Nephron progenitor cell (in vitro differentiated cells): Measurements from ENCODE around the gene GAB3.

ENCODE experiments used
- DNase-seq: peaks from one replicate; pipeline ENCODE4 v3.0.0; 2021
- H3K27ac Mint-ChIP-seq: 2 replicates; pipeline ENCODE4 v1.8.0; 2021; ENCODE audit warnings: mild to moderate bottlenecking, moderate library complexity, mixed read lengths
- H3K27me3 Mint-ChIP-seq: 2 replicates; pipeline ENCODE4 v1.8.0; 2021; ENCODE audit warnings: mild to moderate bottlenecking, low read depth, mixed read lengths; ENCODE audit not compliant: poor library complexity
- H3K36me3 Mint-ChIP-seq: 2 replicates; pipeline ENCODE4 v1.8.0; 2021; ENCODE audit warnings: low read depth, mixed read lengths
- H3K4me1 Mint-ChIP-seq: 2 replicates; pipeline ENCODE4 v1.8.0; 2021; ENCODE audit warnings: mixed read lengths
- H3K4me3 Mint-ChIP-seq: 2 replicates; pipeline ENCODE4 v1.8.0; 2021; ENCODE audit warnings: mild to moderate bottlenecking, moderate library complexity, mixed read lengths
- H3K9me3 Mint-ChIP-seq: 2 replicates; pipeline ENCODE4 v1.8.0; 2021; ENCODE audit warnings: mild to moderate bottlenecking, moderate library complexity, mixed read lengths
- TF ChIP-seq, protein P1 (sequence below): fragments of 200-600 bp; sonication (generic); IDR thresholded peaks from 2 replicates; pipeline ENCODE4 v1.5.0; 2021; ENCODE audit warnings: antibody characterized with exemption

The GAB3 gene, protein sequence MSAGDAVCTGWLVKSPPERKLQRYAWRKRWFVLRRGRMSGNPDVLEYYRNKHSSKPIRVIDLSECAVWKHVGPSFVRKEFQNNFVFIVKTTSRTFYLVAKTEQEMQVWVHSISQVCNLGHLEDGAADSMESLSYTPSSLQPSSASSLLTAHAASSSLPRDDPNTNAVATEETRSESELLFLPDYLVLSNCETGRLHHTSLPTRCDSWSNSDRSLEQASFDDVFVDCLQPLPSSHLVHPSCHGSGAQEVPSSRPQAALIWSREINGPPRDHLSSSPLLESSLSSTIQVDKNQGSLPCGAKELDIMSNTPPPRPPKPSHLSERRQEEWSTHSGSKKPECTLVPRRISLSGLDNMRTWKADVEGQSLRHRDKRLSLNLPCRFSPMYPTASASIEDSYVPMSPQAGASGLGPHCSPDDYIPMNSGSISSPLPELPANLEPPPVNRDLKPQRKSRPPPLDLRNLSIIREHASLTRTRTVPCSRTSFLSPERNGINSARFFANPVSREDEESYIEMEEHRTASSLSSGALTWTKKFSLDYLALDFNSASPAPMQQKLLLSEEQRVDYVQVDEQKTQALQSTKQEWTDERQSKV

DNA sequence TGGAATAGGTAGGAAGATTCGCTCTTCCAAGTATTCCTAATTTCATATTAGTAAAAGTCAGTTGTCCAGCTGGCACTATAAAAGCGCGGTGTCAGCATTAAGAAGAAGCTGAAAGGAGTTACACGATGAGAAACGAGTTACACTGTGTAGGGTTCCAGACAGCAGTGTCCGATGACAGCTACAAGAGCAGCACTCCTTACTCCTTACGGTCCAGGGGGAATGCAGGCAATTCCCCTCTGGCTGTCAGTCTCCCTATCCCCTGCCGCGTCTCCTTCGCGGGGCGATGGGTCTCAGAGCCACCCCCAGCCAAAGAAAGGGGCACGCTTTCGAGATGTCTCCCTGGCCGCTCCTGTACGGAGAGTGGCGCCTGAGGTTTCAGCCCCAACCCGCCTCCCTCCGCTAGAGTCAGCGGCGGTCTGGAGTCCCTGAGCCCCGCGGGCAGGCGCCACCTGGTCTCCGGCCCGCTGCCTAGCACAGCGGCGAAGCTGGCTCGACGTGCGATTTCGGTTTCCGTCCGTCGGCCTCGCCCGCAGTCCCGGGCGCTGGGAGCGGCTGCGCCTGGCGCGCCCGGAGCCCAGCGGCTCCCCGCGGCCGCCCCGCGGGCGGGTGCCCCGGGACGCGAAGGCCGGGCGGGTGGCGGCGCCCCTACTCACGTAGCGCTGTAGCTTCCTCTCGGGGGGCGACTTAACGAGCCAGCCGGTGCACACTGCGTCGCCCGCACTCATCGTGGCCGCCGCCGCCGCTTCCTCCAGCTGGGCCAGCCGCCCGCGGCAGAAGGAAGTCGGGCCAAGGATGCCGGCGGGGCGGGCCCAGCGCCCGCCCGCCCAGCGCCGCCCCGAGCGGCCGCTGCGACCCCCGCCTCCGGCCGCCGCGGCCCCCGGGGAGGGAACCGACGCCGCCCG, at the start of gene GAB3:
TSS of gene GAB3 (minus strand) at position 777 of the 902 bp plus-strand sequence. CDS start at position 725, 52 bp downstream.
- Mint-ChIP-seq H3K4me1 (peaks cover 9% of the 10 kb centered on the region), H3K4me3 (peak within 1 kb of the TSS; percentile 61), H3K9me3 (peaks cover 40% of the 10 kb centered on the region), H3K27ac (no peak within 1 kb of the TSS), H3K36me3 (no peaks in the 10 kb centered on the region), H3K27me3 (peaks cover 63% of the 10 kb centered on the region)
- DNase-seq: peak; percentile 50
- TF ChIP-seq, protein P1, sequence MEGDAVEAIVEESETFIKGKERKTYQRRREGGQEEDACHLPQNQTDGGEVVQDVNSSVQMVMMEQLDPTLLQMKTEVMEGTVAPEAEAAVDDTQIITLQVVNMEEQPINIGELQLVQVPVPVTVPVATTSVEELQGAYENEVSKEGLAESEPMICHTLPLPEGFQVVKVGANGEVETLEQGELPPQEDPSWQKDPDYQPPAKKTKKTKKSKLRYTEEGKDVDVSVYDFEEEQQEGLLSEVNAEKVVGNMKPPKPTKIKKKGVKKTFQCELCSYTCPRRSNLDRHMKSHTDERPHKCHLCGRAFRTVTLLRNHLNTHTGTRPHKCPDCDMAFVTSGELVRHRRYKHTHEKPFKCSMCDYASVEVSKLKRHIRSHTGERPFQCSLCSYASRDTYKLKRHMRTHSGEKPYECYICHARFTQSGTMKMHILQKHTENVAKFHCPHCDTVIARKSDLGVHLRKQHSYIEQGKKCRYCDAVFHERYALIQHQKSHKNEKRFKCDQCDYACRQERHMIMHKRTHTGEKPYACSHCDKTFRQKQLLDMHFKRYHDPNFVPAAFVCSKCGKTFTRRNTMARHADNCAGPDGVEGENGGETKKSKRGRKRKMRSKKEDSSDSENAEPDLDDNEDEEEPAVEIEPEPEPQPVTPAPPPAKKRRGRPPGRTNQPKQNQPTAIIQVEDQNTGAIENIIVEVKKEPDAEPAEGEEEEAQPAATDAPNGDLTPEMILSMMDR: no peak

DNA sequence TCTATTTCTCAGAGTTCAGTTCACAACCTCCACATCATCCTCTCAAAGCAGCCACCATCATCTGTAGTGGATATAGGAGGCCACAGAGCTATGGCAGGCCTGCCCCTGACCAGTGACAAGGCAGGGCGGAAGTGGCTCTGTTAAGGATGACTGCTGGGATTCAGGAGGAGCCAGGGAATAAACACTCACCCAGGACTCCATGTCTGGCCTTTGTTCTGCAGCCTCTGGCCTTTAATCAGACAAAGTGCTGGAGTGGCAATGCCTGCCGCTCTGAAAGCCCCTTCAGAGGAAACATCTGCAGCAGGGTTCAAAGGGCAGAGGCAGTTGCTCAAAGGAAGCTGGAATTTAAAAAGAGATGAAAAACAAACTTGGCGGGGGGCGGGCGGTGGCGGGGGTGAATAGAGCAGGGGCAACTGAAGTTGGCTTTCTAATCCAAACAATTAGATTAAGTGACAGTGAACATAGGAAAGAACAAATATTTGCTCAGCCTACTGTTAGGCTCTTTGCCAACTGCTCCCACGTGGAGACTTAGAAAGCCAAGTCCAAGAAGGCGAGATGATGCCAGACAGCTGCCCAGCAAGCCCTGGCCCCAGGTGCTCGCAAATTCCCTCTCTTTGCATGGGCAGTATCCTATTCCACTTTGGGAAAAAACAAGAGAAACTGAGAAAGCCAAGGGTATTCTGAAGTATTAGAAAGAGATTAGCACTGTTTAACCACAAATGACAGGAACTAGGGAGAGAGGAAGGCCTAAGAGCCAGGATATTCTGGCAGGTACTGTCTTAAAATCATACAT, 48.9 kb upstream of the GAB3 start:
- DNase-seq: no peak
- no peaks in the 10 kb centered on the region for H3K36me3 Mint-ChIP-seq
- H3K4me1 Mint-ChIP-seq: peaks cover 47% of the 10 kb centered on the region
- peak overlapping the region; percentile 46 for H3K27ac Mint-ChIP-seq
- TF ChIP-seq, protein P1: no peak
- H3K9me3 Mint-ChIP-seq: peaks cover 54% of the 10 kb centered on the region
- no peak overlapping the region for H3K4me3 Mint-ChIP-seq
- no peaks in the 10 kb centered on the region for H3K27me3 Mint-ChIP-seq

DNA sequence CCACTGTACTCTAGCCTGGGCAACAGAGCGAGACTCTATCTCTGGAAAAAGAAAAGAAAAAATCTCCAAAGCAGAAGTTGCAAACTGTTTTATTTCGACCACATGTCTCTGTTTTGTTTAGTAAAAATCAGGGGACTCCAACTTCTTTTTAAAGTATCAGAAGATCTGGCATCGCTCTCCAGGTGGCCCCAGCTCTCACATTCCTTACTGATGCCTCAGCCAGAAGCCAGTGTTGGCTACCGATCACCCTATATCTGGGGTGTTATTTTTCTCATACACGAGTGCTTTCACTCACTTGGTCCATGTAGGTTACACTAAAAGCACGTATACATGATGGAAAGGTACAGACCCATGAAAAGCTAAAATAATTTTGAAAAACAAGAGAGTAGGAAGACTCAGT, 46.1 kb upstream of the GAB3 start:
- Mint-ChIP-seq H3K4me1 (peaks cover 23% of the 10 kb centered on the region), H3K9me3 (peaks cover 55% of the 10 kb centered on the region), H3K4me3 (no peak overlapping the region), H3K27me3 (no peaks in the 10 kb centered on the region), H3K36me3 (no peaks in the 10 kb centered on the region), H3K27ac (no peak overlapping the region)
- no peak for DNase-seq
- TF ChIP-seq, protein P1: no peak

DNA sequence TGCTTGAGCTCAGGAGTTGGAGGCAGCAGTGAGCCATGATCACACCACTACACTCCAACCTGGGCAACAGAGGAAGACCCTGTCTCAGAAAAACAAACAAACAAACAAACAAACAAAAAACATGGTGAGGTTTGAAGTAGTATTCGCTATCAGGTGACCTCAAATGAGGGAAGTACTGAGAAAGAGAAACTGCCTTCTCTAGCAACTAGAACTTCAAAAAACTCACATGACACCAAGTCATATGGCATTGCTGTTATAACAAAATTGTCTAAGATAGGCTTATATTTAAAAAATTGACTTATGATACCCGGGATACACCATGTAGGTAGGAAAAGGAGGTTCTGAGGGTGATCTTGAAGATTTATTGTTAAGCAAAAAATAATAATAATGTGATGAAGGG, 44.1 kb upstream of the GAB3 start:
- TF ChIP-seq, protein P1: no peak
- DNase-seq: no peak
- peaks cover 56% of the 10 kb centered on the region for H3K9me3 Mint-ChIP-seq
- H3K4me1 Mint-ChIP-seq: peaks cover 10% of the 10 kb centered on the region
- no peaks in the 10 kb centered on the region for H3K27me3 Mint-ChIP-seq
- H3K27ac Mint-ChIP-seq: no peak overlapping the region
- no peak overlapping the region for H3K4me3 Mint-ChIP-seq
- H3K36me3 Mint-ChIP-seq: peaks cover 4% of the 10 kb centered on the region

DNA sequence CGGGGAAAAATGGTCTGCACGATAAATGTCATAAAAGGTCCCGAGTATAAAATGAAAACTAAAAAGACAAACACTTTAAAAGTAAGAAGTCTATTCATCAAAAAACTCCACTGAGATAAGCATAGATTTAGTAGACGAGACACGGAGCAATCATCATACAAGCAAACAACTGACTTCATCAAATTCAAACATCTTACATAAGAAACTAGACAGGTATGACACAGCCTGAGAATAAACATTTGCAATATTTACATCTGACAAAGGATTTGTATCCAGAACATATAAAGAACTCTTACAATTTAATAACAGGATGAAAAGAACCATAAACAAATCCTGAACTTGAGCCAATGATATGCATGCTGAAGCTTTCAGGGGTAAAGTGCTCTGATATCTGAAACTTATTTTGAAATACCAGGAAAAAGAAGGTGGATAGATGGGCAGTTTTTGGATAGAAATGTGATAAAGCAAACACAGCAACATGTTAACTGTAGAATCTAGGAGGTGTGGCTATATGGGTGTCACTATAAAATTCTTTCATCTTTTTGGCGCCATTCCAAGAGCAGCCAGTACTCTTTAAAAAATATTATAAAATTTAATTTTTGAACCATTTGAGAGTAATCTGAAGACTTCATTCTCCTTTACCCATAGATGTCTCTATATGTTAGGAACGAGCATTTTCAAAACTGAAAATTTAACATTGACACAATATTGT, 42.4 kb upstream of the GAB3 start:
- TF ChIP-seq, protein P1: no peak
- no peak overlapping the region for H3K4me3 Mint-ChIP-seq
- no peak for DNase-seq

More for the DNA sequence above, 42.4 kb upstream of the GAB3 start:
- Mint-ChIP-seq H3K9me3 (peaks cover 51% of the 10 kb centered on the region), H3K27ac (no peak overlapping the region), H3K4me1 (no peaks in the 10 kb centered on the region), H3K36me3 (peaks cover 9% of the 10 kb centered on the region), H3K27me3 (no peaks in the 10 kb centered on the region)
